Activated T-cell treated with anti-CD3 and anti-CD28 coated beads, Interleukin-2, amount 50 U/mL, for 24 hours (primary cell): ENCODE results near the gene PEX26.
"Not testable (repeated sequence)": the region's sequence is repeated elsewhere in the genome, so short reads cannot be mapped to it uniquely, and the experiment has no call there.

ENCODE experiments used
- DNase-seq: peaks from one replicate; pipeline ENCODE4 v3.0.0-alpha.2; 2020
- H3K27ac Mint-ChIP-seq: 2 replicates; pipeline ENCODE4 v1.8.0; 2020; ENCODE audit warnings: mild to moderate bottlenecking, mixed read lengths
- H3K27me3 Mint-ChIP-seq: 2 replicates; pipeline ENCODE4 v1.8.0; 2020; ENCODE audit warnings: mixed read lengths
- H3K36me3 Mint-ChIP-seq: 2 replicates; pipeline ENCODE4 v1.8.0; 2020; ENCODE audit warnings: low read depth, mixed read lengths
- H3K4me1 Mint-ChIP-seq: 2 replicates; pipeline ENCODE4 v1.8.0; 2020; ENCODE audit warnings: low read depth, mixed read lengths
- H3K4me3 Mint-ChIP-seq: 2 replicates; pipeline ENCODE4 v1.8.0; 2020; ENCODE audit warnings: mild to moderate bottlenecking, moderate library complexity, mixed read lengths
- H3K9me3 Mint-ChIP-seq: 2 replicates; pipeline ENCODE4 v1.8.0; 2020; ENCODE audit warnings: mixed read lengths

PEX26 gene

GRCh38 chr22:18062421-18062820 is 15.4 kb upstream of the PEX26 start:
- no peak for DNase-seq
- H3K27ac Mint-ChIP-seq, result no peak overlapping the region
- no peak overlapping the region for H3K4me3 Mint-ChIP-seq
- peaks cover 41% of the 10 kb centered on the region for H3K27me3 Mint-ChIP-seq
- peaks cover 4% of the 10 kb centered on the region for H3K4me1 Mint-ChIP-seq
- no peaks in the 10 kb centered on the region for H3K36me3 Mint-ChIP-seq
- no peaks in the 10 kb centered on the region for H3K9me3 Mint-ChIP-seq

- Mint-ChIP-seq H3K9me3 (no peaks in the 10 kb centered on the region), H3K4me1 (peaks cover 4% of the 10 kb centered on the region), H3K4me3 (no peak overlapping the region), H3K36me3 (no peaks in the 10 kb centered on the region), H3K27ac (no peak overlapping the region), H3K27me3 (peaks cover 47% of the 10 kb centered on the region)
- no peak for DNase-seq
Observed at GRCh38 chr22:18063306-18063705, 14.5 kb upstream of the PEX26 start.

DNA sequence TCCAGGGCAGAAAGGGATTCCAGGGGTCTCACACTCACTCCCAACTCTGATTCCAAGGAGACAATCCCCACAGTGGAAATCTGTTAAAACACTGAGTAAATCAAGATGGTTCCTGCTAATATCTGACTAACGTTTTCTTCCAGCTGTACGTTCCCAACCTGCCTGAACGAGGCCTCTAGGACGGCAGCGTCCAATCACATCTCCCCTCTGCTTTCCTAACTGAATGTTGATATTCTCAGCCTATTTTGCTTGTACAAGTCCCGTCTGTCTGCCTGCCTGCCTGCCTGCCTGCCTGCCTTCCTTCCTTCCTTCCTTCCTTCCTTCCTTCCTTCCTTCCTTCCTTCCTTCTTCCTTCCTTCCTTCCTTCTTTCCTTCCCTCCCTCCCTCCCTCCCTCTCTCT is 14.1 kb upstream of the PEX26 start:
- H3K4me3 Mint-ChIP-seq, H3K27ac Mint-ChIP-seq, H3K4me1 Mint-ChIP-seq, DNase-seq, H3K9me3 Mint-ChIP-seq, H3K36me3 Mint-ChIP-seq: not testable (repeated sequence)
- H3K27me3 Mint-ChIP-seq, result peaks cover 47% of the 10 kb centered on the region

- Mint-ChIP-seq H3K36me3 (no peaks in the 10 kb centered on the region), H3K27ac (no peak overlapping the region), H3K9me3 (no peaks in the 10 kb centered on the region), H3K4me1 (peaks cover 4% of the 10 kb centered on the region), H3K27me3 (peaks cover 47% of the 10 kb centered on the region), H3K4me3 (no peak overlapping the region)
- DNase-seq, result no peak
Observed at GRCh38 chr22:18064636-18065035, 13.2 kb upstream of the PEX26 start.

DNA sequence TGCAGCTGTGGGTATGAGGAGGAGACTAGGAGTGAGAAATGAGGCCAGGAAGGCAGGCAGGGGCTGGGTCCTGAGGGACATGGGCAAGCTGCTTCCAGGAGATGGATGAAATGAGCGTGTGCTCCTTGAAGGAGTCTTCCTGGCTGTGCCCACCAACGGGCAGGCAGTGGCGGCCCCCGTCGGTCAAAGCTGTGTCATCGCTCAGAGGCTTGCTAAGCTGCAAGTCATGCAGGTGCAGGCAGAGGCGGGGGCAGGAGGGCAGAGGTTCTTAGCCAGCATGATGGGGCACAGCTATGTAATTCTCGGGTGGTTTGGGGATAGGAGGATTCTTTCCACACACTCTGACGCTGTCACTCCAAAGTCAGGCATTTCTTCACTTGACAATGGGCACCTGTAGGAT is 12.5 kb upstream of the PEX26 start:
- Mint-ChIP-seq H3K27me3 (peaks cover 47% of the 10 kb centered on the region), H3K27ac (no peak overlapping the region), H3K36me3 (no peaks in the 10 kb centered on the region), H3K4me1 (no peaks in the 10 kb centered on the region), H3K9me3 (no peaks in the 10 kb centered on the region), H3K4me3 (no peak overlapping the region)
- DNase-seq, result no peak

DNA sequence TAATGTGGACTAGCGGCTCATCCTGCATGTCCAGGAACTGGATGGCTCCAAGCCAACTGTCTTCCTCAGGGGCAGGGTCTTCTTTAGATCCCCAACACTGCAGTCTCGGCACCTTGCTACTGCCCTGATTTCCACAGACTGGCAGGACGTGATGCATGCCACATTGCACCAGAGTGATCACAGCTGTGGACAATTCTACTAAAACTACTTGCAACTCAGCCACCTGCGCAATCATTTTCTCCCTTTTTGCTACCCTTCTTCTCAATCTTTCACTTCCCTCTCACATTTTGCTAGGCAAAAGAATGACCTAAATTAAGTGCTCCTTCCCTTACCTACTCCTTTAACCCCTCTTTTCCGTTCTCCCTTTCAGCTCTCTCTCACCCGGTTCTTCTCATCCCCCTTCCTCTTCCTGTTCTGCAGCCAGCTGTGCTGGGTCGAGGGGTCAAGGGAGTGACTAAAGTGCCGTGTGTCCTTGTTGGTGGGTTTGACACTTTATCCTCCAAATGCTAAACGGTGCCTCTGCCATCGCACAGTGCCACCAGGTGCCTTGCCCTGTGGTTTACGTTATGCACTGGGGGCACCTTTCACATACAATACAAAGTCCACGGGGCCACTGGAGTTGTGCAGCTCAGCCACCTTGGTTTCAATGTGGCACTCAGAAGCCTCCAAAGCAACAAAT is 11.5 kb upstream of the PEX26 start:
- Mint-ChIP-seq H3K4me3 (no peak overlapping the region), H3K36me3 (no peaks in the 10 kb centered on the region), H3K4me1 (no peaks in the 10 kb centered on the region)

GRCh38 chr22:18067121-18067520 is 10.7 kb upstream of the PEX26 start:
- H3K4me3 Mint-ChIP-seq, result no peak overlapping the region
- no peaks in the 10 kb centered on the region for H3K36me3 Mint-ChIP-seq
- no peaks in the 10 kb centered on the region for H3K9me3 Mint-ChIP-seq
- no peaks in the 10 kb centered on the region for H3K4me1 Mint-ChIP-seq
- no peak for DNase-seq
- peaks cover 43% of the 10 kb centered on the region for H3K27me3 Mint-ChIP-seq
- no peak overlapping the region for H3K27ac Mint-ChIP-seq

More for the DNA sequence above, 11.5 kb upstream of the PEX26 start:
- no peak overlapping the region for H3K27ac Mint-ChIP-seq
- H3K27me3 Mint-ChIP-seq, result peaks cover 44% of the 10 kb centered on the region
- H3K9me3 Mint-ChIP-seq, result no peaks in the 10 kb centered on the region
- DNase-seq, result no peak

DNA sequence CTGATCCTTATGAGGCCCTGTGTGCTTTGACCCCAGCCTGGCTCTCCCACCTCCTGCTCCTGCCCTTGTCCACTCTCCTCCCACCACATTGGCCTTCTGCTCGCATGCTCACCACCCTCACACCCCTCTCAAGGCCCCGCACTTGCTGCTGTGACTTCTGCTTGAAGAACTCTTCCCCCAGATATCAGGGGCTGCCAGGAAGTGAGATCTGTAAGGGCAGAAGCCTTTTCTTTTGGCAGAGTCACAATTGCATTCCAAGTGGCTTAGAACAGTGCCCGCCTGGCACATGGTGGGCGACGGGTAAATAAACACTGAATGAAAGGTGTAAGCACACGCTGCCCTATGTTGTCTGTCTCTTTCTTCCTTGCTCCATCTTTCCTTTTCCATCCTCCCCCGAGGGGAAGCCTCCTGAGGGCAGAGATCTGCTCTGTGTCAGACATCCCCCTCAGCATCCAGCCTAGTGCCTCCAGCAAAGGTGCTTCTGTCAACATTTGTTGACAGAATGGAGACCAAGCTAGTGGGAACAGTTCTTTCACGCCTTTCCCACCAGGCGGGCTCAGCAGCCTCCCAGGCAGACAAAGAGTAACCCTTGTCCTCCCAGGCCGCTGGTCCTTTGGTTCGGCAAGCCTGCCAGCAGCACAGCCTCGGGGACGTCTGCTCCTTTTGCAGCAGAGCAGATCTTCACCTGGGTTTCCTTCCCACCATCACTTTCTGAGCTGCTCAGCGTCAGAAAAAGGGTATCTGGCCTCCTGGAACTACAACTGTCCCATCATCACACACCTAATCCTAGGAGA is 10.0 kb upstream of the PEX26 start:
- no peaks in the 10 kb centered on the region for H3K36me3 Mint-ChIP-seq
- H3K4me3 Mint-ChIP-seq, result no peak overlapping the region
- H3K9me3 Mint-ChIP-seq, result no peaks in the 10 kb centered on the region
- no peak for DNase-seq
- H3K27me3 Mint-ChIP-seq, result peaks cover 41% of the 10 kb centered on the region
- no peak overlapping the region for H3K27ac Mint-ChIP-seq
- H3K4me1 Mint-ChIP-seq, result no peaks in the 10 kb centered on the region

DNA sequence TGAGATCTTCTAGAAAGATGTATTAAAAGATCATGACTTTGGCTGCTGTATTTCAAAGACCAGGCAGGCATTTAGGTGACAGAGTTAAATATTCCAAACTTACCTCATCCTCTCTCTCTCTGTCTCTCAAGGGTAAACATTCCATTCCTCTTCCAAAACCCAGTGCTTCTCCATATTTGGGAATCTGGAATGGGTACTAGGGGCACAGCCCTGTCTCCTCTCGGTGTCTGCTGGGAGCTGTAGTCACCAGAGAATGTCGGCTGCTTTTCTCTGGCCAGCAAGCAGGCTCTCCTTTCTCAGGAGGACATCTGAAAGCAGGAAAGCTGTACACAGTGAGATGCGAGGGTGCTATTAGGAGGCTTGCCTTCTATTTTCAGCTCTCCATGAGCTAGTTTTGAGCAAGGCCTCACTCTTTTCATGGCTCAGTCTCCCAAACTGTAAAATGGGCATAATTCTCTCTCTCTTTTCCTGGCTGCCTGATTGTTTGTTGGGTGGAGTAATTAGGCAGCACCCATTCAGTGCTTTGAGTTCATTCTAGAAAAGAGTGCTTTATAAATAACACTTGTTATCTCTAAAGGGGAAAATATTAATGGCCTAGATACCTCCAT is 9.3 kb upstream of the PEX26 start:
- Mint-ChIP-seq H3K27ac (no peak overlapping the region), H3K4me1 (no peaks in the 10 kb centered on the region), H3K4me3 (no peak overlapping the region), H3K27me3 (peaks cover 41% of the 10 kb centered on the region), H3K36me3 (no peaks in the 10 kb centered on the region), H3K9me3 (no peaks in the 10 kb centered on the region)
- no peak for DNase-seq

DNA sequence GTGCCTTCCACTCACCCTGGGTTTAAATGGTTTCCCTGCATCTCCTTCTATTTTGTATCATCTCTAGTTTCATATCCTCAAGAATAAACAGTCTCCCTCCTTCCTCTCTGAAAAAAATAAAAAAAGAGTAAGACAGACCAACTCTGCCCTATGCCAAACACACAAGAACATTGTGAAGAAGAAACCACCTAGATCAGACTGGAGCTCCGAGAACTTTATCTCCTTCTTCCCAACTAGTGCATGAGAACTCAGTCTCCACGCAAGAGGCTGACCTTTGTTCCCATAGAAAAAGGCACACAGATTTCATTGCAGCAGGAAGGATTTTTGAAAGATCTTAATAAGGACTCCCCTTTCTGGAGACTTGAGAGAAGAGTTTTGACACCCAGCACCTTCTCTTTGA is 8.7 kb upstream of the PEX26 start:
- Mint-ChIP-seq H3K4me3 (no peak overlapping the region), H3K4me1 (no peaks in the 10 kb centered on the region), H3K27me3 (peaks cover 38% of the 10 kb centered on the region), H3K36me3 (no peaks in the 10 kb centered on the region), H3K27ac (no peak overlapping the region), H3K9me3 (no peaks in the 10 kb centered on the region)
- DNase-seq, result no peak

DNA sequence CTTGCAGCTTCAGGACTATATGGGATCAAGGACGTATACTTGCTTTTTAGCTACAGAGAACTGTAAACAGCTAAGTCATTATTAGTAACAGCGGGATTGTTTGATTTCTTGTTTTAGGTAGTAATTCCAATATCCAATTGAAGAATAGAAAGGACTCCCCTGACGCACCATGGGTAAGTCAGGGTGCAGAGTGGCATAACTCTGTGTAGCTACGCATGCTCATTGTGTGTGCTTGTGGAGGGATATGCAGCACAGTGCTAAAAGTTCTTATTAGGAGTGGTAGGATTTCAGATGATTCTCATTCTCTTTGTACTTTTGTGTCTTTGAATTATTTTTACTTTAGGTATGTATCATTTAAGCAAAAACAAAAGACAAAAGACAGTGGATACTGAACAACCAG is 7.7 kb upstream of the PEX26 start:
- Mint-ChIP-seq H3K36me3 (no peaks in the 10 kb centered on the region), H3K9me3 (no peaks in the 10 kb centered on the region), H3K4me3 (no peak overlapping the region), H3K27ac (no peak overlapping the region), H3K4me1 (no peaks in the 10 kb centered on the region), H3K27me3 (peaks cover 29% of the 10 kb centered on the region)
- DNase-seq, result no peak

- H3K27me3 Mint-ChIP-seq, result peaks cover 22% of the 10 kb centered on the region
- no peaks in the 10 kb centered on the region for H3K9me3 Mint-ChIP-seq
- H3K27ac Mint-ChIP-seq, result no peak overlapping the region
- peaks cover under 1% of the 10 kb centered on the region for H3K4me1 Mint-ChIP-seq
- H3K4me3 Mint-ChIP-seq, result no peak overlapping the region
- no peaks in the 10 kb centered on the region for H3K36me3 Mint-ChIP-seq
- DNase-seq, result no peak
Observed at GRCh38 chr22:18070556-18071306, 7.1 kb upstream of the PEX26 start.

DNA sequence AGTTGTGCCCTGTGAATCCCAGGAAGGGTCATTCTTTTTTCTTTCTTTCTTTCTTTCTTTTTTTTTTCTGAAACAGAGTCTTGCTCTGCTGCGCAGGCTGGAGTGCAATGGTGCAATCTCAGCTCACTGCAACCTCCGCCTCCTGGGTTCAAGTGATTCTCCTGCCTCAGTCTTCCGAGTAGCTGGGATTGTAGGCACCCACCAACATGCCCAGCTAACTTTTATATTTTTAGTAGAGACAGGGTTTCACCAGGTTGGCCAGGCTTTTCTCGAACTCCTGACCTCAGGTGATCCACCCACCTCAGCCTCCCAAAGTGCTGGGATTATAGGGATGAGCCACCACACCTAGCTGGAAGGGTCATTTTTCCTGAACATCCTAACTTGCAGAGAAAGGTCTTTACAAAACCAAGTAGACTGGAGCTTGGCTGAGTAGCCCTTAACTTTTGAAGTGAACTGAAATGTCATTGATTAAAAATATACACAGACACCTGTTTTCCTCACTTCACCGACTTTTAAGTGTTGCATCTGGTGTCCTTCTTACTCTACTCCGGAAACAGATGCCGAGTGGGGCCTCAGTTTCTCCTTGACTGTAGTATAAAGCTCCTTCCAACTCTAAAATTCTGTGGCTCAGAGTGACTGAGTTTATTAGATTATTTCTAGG is 6.4 kb upstream of the PEX26 start:
- not testable (repeated sequence) for H3K4me3 Mint-ChIP-seq, H3K36me3 Mint-ChIP-seq, DNase-seq, H3K27ac Mint-ChIP-seq, H3K9me3 Mint-ChIP-seq, H3K4me1 Mint-ChIP-seq
- H3K27me3 Mint-ChIP-seq, result peaks cover 15% of the 10 kb centered on the region

DNA sequence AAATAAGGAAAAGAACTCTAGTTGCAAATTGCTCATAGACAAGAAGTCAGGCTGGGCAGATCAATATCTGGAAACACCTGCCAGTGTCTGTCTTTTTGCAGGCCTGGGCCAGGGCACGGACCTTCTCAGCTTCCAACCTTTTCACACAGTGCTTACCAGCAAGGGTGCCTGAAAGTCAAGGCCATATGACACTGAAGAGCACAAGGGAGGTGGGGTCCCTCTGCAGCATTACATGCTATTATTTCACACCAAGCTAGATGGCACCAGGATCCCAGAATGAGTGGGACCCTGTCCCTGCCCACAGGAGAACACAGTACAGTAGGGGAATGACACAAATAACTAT is 5.9 kb upstream of the PEX26 start:
- H3K27ac Mint-ChIP-seq, result no peak overlapping the region
- DNase-seq, result no peak
- H3K36me3 Mint-ChIP-seq, result no peaks in the 10 kb centered on the region
- H3K9me3 Mint-ChIP-seq, result no peaks in the 10 kb centered on the region
- H3K4me1 Mint-ChIP-seq, result peaks cover 11% of the 10 kb centered on the region
- no peak overlapping the region for H3K4me3 Mint-ChIP-seq
- peaks cover 10% of the 10 kb centered on the region for H3K27me3 Mint-ChIP-seq
